Measurements from ENCODE around the gene CHD9.

CHD9 gene

DNA sequence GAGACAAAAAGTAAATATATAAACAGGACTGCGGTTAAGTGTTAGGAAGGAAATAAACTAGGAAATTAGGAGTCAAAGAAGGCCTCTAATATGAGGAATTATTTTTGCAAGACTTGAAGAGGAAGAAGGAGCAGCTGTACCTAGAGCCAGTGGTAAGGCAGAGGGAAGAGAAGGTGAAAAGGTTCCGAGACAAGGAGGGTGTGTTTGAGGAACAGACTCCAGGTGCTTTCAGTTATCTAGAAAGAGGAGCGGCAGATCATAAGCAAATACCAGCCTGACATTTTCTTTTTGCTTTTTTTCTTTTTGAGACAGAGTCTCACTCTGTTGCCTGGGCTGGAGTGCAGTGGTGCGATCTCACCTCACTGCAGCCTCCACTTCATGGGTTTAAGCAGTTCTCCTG, 61.0 kb downstream of the CHD9 start:
- DNase-seq = no peak
- in situ Hi-C loops (cut with MboI; ENCODE audit: low pct_unique_long_range_greater_than_20kb, low sequenced_read_pairs) = no loop called here

DNA sequence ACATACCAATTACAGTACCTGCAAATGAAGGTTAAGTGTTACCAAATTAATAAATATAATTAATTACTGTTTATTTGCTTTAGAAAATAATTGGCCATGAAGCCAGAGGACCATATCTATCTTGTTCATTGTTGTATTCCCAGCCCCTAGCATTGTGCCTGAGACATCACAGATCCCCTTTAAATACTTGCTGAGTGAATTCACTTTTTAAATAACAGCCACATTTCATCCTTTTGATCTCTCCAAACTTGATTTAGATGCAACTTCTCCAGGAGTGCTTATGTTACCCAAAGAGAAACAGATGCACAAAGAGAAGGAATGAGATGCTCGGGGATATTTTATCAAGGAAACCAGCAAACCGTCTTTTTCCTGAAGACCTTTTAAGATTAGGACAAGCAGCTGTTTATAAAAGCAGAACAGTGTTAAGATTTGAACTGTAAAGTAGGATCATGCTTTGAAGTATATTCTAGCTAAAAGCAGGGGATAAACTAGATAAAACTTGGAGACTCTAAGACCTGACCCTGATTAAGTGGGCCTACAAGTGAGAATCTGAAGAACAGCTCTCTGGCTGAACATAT, 66.3 kb downstream of the CHD9 start:
- in situ Hi-C loops (cut with MboI; ENCODE audit: low pct_unique_long_range_greater_than_20kb, low sequenced_read_pairs) = no loop called here

DNA sequence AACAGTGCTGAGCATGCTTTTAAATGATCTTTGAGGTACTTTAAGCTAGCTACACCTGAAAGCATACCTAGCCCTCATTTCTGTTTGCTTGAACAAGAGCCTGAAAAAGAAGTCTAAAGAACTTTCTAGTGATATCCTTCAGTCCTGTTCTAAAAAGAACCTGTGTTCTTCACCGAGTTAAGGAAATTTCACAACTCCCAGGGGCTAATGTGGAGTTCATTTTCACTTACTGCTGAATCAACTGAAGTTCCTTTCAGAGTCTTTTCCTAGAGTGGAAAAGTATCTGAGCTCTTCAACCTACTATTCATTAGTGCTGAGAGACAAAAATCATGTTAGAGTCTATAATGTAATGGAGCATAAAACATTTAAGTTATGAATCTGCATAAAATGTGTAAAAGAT, 66.9 kb downstream of the CHD9 start:
- in situ Hi-C loops (cut with MboI; ENCODE audit: low pct_unique_long_range_greater_than_20kb, low sequenced_read_pairs) = no loop called here
- no peak for DNase-seq

More for the DNA sequence above, 66.3 kb downstream of the CHD9 start:
- no peak for DNase-seq

DNA sequence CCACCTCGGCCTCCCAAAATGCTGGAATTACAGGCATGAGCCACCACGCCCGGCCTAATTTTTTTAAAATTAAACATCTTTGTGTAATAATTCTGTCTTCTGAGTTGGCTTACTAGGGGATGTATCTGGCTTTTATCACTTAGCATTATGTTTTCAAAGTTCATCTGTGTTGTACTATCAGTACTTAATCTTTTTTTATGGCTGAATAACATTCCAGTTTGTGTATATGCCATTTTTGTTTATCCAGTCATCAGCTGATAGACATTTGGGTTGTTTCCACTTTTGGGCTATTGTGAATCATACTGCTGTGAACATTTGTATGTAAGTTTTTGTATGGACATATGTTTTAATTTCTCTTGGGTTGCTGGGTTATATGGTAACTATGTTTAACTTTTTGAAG, 69.0 kb downstream of the CHD9 start:
- in situ Hi-C loops (cut with MboI; ENCODE audit: low pct_unique_long_range_greater_than_20kb, low sequenced_read_pairs) = no loop called here
- DNase-seq = no peak

DNA sequence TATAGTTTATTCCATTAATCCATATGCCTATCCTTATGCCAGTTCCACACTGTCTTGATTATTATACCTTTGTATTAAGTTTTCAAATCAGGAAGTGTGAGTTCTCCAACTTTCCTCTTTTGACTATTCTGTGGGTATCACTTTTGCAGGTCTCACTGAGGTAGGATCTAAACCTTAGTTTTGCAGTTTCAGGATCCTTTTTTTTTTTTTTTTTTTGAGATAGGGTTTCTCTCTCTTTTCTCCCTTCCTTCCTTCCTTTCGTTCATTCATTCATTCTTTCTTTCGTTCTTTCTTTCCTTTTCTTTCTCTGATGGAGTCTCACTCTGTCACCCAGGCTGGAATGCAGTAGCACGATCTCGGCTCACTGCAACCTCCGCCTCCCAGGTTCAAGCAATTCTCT, 71.6 kb downstream of the CHD9 start:
- no peak for DNase-seq
- in situ Hi-C loops (cut with MboI; ENCODE audit: low pct_unique_long_range_greater_than_20kb, low sequenced_read_pairs) = no loop called here

DNA sequence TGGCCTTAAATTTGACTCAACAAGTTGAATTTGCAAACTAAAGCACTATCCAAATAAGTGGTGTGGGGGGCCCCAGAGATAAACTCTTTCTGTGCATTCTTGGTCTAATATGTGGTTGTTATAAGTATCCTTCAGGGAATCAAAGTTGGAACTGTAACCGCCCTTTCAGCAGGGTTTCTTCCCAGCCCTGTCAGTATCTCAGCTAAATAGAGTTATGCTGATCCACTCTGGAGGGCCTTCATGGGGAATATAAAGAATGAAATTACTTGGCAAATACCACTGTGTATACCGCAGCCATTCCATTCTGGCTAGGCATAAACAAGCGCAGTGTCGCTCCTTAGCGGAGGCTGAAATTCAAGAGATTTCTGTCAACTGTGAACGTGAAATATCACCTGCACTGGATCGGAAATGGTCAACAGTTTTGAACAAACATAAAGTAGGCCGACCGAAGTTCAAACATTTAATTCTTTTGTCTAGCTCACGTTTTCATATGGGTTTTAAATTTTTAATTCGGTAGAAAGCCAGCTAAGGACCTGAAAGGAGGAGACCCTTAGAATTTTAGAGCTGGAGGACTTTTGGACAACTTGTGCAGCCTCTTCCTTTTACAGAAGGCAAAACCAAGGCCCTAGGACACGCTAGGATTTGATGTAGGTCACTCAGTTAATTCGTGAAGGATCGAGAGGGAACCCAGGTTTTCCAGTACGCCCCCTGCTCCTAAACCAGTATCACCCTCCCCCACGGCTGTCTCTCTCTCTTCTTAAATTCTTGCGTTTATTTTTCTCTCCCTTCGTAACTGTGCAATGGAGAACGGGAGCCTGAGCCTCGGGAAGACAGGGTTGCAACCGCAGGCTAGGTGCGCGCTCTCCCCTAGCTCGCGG, 74.7 kb downstream of the CHD9 start:
- in situ Hi-C loops (cut with MboI; ENCODE audit: low pct_unique_long_range_greater_than_20kb, low sequenced_read_pairs) = no loop called here
- no peak for DNase-seq

DNA sequence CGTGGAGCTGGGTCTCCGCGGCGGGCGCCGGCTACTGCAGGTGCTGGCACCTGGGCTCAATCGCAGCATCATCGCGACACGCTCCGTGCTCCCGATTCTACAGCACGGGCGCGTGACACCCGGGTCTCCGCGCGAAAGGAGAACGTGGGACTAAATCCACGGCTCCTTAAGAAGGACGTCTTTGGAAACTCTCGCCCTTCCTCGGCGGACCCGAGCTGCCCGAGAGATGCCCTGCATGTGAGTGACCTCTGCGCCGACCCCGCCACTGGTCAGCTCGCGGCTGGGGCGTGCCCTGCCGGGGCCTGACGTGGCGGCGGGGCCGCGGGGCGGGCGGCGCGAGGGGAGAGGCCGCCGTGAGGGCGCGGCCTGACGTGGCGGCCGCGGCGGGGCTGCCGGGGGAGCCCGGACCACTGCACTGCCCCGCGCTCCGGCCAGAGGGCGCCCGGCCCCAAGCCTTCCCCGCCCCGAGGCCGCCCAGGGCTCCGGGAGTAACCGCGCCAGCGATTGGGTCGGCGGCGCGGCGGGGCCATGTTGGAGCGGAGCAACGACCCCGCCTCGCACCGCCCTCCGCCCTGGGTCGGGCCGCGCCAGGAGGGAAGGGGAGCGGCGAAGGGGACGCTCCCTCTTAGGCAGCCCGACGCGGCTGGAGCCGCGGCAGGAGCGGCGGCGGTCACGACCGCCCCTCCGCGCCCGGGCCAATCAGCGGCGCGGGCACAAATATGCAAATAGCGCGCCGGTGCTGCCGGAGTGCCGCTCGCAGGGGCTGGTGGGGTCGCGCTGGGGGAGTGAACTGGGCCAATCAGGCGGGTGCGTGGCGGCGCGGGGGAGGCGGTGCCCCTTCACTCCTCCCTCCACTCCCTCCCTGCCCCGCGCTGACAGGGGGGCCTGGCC, 75.6 kb downstream of the CHD9 start:
- peak; percentile 97 for DNase-seq
- in situ Hi-C loops (cut with MboI; ENCODE audit: low pct_unique_long_range_greater_than_20kb, low sequenced_read_pairs) = no loop called here

DNA sequence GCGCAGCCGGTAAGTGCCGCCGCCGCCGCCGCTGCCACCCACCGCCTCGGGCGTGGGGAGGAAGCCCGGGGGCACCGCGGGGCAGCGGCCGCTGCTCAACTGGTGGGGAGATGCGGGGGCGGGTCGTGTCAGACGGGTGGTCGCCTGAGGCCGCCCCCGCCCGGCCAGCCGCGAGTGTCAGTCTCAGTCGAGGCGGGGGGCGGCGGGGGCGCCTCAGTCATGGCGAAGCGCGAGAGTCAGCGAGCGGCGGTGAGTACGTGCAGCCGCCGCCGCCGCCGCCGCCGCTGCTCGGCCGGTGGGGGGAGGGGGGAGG, 76.2 kb downstream of the CHD9 start:
- in situ Hi-C loops (cut with MboI; ENCODE audit: low pct_unique_long_range_greater_than_20kb, low sequenced_read_pairs) = no loop called here
- no peak for DNase-seq

DNA sequence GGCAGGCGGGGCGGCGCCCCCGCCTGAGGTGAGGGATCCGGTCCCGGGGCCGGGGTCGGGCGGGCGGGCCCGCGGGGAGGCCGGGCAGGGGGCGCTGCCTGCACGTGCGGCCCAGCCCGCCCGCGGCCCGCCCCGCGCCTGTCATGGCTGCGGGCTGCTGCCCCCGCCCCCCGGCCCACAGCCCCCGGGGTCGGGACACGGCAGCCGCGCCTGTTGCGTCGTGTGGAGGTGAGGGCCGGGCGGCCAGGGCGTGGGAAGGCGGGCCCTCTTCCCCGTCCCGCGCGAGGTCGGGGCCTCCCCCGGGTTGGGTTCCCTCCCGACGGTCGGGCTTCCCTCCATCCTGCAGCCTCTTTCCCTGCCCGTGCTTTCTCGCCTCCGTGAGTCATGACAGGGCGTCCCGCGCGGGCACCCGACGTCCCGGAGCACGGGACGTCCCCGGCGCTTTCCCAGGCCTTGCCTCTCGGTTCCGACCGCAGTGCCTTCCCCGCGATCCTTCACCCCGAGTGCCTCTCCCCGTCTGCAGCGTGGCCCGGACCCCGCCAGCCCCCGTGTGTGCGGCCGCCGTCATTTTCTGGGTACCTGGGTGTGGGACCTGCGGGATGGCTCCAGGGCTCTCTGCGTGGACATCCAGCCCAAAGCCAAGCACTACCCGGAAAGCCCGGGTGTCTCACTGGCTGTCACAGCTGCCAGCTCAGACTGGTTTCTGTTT, 76.7 kb downstream of the CHD9 start:
- peak; percentile 51 for DNase-seq
- in situ Hi-C loops (cut with MboI; ENCODE audit: low pct_unique_long_range_greater_than_20kb, low sequenced_read_pairs) = no loop called here

DNA sequence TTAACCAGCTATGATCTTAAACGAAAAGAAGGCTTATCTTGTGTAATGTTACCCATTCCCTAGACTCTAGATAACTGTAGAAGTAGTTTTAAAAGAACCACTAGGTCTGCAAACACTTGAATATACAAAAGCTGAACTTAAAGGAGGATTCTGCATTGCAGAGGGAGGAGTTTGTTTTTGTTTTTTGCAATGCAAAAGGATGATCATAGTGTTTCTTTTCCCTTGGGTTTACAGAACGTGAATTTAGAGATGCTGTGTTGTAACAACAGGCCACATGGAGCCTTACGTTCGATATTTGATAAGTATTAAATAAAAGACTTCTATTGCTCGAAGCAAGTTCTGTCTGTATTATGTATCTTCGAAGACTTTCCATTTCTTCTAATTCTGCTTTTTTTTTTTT, 77.6 kb downstream of the CHD9 start:
- in situ Hi-C loops (cut with MboI; ENCODE audit: low pct_unique_long_range_greater_than_20kb, low sequenced_read_pairs) = no loop called here
- no peak for DNase-seq

DNA sequence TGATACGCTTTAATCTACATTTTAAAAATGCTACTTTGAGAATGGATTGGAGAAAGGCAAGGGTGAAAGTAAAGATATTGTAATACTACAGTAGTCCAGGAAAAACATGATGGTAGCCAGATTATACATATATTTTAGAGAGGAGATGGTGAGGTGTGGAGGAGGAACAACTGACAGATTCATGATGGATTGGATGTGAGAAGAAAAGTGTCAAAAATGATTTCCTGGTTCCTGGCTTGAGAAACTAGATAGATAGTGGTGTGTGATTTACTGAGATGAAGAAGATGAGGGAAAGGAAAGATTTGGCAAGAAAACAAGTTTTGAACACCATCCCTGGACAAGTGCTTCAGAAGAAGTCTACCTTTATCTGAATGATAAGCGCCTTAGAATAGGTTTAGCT, 80.5 kb downstream of the CHD9 start:
- no peak for DNase-seq
- in situ Hi-C loops (cut with MboI; ENCODE audit: low pct_unique_long_range_greater_than_20kb, low sequenced_read_pairs) = no loop called here

DNA sequence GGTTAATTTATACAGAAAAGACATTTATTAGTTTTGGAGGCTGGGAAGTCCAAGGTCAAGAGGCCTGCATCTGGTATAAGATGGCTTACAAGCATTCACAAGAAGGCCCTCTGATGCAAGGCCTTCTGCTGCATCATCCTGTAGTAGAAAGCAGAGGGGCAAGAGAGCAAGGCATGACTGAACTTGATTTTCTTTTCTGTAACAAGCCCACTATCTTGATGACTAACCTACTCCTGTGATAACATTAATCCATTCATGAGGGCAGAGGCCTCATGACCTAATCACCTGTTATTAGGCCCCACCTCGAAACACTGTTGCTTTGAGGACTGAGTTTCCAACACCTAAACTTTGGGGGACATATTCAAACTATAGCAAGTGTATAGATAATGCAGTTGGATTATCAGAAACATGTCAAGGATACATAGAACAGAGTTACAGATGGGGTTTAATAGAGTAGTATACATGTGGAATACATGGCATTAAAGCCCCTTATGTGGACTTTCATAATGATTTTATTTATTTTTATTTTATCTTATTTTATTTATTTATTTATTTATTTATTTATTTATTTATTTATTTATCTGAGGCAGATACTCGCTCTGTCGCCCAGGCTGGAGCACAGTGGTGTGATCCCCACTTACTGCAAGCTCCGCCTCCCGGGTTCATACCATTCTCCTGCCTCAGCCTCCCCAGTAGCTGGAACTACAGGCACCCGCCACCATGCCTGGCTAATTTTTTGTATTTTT, 88.2 kb downstream of the CHD9 start:
- in situ Hi-C loops (cut with MboI; ENCODE audit: low pct_unique_long_range_greater_than_20kb, low sequenced_read_pairs) = no loop called here

DNA sequence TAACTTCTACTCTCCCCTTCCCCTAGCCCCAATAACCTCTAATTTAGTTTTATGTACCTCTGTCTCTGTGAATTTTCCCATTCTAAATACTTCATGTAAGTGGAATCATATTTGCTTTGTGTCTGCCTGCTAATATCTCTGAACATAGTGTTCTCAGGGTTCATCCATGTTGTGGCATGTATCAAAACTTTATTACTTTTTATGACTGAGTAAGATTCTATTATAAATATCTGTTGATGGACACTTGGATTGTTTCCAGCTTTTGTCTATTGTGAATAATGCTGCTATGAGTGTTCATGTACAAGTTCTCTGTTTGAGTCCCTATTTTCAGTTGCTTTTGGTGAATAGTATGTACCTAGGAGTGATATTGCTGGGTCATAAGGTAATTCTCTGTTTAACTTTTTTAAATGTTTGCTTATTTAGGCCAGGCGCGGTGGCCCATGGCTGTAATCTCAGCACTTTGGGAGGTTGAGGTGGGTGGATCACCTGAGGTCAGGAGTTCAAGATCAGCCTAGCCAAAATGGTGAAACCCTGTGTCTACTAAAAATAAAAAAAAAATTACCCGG, 92.8 kb downstream of the CHD9 start:
- DNase-seq = no peak
- in situ Hi-C loops (cut with MboI; ENCODE audit: low pct_unique_long_range_greater_than_20kb, low sequenced_read_pairs) = no loop called here

More for the DNA sequence above, 88.2 kb downstream of the CHD9 start:
- DNase-seq = no peak

DNA sequence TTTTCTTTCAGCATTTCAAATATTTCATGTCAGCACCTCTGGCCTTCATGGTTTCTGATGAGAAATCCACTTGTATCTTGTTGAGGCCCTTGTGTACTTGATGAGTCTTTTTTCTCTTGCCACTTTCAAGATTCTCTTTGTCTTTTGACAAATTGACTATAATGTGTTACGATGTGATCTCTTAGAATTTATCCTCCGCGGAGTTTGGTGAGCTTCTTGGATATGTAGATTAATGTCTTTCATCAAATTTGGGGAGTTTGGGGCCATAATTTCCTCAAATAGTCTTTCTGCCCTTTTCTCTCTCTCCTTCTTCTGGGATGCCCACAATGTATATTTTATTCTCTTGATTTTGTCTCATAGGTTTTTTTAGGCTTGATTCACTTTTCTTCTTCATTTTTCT, 96.0 kb downstream of the CHD9 start:
- in situ Hi-C loops (cut with MboI; ENCODE audit: low pct_unique_long_range_greater_than_20kb, low sequenced_read_pairs) = no loop called here
- DNase-seq = no peak

DNA sequence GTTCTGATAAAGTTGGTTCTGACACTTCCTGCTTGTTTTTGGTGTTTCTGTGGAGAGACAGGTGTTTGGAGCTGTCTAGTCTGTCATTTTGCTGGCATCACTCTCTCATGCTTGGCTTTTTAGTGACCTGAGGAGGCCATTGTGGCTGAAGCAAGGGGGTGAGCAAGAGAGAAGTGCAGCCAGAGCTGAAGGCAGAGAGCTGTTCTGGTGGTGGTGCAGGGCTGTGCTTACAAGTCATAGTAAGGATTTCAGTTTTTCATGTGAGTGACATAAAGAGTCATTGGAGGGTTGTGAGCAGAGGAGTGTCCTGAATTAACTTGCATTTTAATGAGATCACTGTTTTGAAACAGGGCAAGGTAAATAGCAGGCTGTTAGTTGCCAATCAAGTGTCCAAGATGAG, 97.5 kb downstream of the CHD9 start:
- no peak for DNase-seq
- in situ Hi-C loops (cut with MboI; ENCODE audit: low pct_unique_long_range_greater_than_20kb, low sequenced_read_pairs) = no loop called here

DNA sequence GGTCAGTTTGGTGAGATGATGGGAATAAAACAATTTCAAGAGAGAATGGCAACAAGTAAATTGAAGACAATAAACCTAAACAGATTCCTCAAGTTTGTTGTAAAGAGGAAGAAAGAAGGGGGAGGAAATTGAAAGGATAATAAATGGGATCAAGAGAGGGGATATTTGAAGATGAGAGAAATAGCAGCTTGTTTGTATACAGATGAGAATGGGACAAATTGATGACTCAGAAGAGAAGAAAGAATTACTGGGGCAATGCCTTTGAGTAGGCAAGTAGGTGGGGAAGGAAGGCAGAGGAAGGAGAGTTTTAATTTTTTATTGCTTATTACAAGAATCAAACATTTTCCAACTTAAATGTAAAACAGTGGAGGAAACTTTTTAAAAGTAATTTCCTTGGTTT, 98.3 kb downstream of the CHD9 start:
- in situ Hi-C loops (cut with MboI; ENCODE audit: low pct_unique_long_range_greater_than_20kb, low sequenced_read_pairs) = no loop called here
- DNase-seq = no peak

DNA sequence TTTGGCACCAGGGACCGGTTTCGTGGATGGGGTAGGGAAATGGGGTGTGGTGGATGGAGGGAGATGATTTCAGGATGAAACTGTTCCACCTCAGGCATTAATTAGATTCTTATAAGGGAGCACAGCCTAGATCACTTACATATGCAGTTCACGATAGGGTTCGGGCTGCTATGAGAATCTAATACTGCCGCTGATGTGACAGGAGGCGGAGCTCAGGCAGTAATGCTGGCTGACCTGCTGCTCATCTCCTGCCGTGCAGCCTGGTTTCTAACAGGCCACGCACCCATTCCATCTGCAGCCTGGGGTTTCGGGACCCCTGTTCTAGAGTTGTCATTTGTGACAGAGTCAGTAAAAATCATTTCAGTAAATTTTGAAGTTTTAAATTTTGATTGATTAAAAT, 99.7 kb downstream of the CHD9 start:
- DNase-seq = no peak
- in situ Hi-C loops (cut with MboI; ENCODE audit: low pct_unique_long_range_greater_than_20kb, low sequenced_read_pairs) = no loop called here

DNA sequence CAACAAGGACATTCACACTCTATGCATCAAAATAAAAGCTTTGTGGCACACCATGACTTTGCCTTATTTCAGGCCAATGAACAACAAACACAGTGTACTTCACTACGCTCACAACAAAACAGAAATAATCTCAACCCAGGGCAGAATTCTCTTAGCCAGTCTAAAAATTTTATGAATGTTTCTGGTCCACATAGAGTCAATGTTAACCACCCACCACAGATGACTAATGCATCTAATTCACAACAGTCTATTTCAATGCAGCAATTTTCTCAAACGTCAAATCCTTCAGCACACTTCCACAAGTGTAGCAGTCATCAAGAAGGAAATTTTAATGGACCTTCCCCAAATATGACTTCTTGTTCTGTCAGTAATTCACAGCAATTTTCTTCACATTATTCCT, 101.7 kb downstream of the CHD9 start:
- DNase-seq = no peak
- in situ Hi-C loops (cut with MboI; ENCODE audit: low pct_unique_long_range_greater_than_20kb, low sequenced_read_pairs) = no loop called here

Measured in KBM-7 (cell line).